ENCODE data around the gene TPMT. TPM values are rescaled to one million over a fixed set of nuclear protein-coding genes. Genes with fewer than 3 reads are reported as not detected.
"Not testable (repeated sequence)": the region's sequence is repeated elsewhere in the genome, so short reads cannot be mapped to it uniquely, and the experiment has no call there.

The TPMT gene
- polyA plus RNA-seq, 1 donor: 5.4 TPM

- DNase-seq (ENCODE audit: low read depth): no peak
Measured at GRCh38 chr6:18155864-18156421, 1.1 kb upstream of the TPMT start.

- DNase-seq (ENCODE audit: low read depth): peak; percentile 91
Measured at GRCh38 chr6:18155150-18155863, 430 bp upstream of the TPMT start, which contains the start of gene KDM1B. Gene KDM1B, plus strand, starts transcription at chr6:18155422. Its CDS starts 4,474 bp downstream, at chr6:18159896.

- no peak for DNase-seq (ENCODE audit: low read depth)
Measured at GRCh38 chr6:18153311-18153703, 1.6 kb downstream of the TPMT start.

- DNase-seq (ENCODE audit: low read depth): no peak
Measured at GRCh38 chr6:18151801-18152200, 3.1 kb downstream of the TPMT start.

- DNase-seq (ENCODE audit: low read depth): not testable (repeated sequence)
Measured at GRCh38 chr6:18151391-18151790, 3.5 kb downstream of the TPMT start.

GRCh38 chr6:18148304-18149025 lies 6.4 kb downstream of the TPMT start:
- no peak for DNase-seq (ENCODE audit: low read depth)

GRCh38 chr6:18147616-18148015 lies 7.3 kb downstream of the TPMT start:
- DNase-seq (ENCODE audit: low read depth): no peak

- DNase-seq (ENCODE audit: low read depth): no peak
Measured at GRCh38 chr6:18147160-18147559, 7.7 kb downstream of the TPMT start.

- no peak for DNase-seq (ENCODE audit: low read depth)
Measured at GRCh38 chr6:18142591-18142861, 12.4 kb downstream of the TPMT start.

- DNase-seq (ENCODE audit: low read depth): no peak
Measured at GRCh38 chr6:18141805-18142590, 12.9 kb downstream of the TPMT start.

GRCh38 chr6:18139935-18140621 lies 14.8 kb downstream of the TPMT start:
- DNase-seq (ENCODE audit: low read depth): no peak

GRCh38 chr6:18138906-18139305 lies 16.0 kb downstream of the TPMT start:
- DNase-seq (ENCODE audit: low read depth): no peak

- DNase-seq (ENCODE audit: low read depth): no peak
Measured at GRCh38 chr6:18136260-18136659, 18.6 kb downstream of the TPMT start.

- DNase-seq (ENCODE audit: low read depth): no peak
Measured at GRCh38 chr6:18135171-18135570, 19.7 kb downstream of the TPMT start.

- DNase-seq (ENCODE audit: low read depth): no peak
Measured at GRCh38 chr6:18132346-18132745, 22.5 kb downstream of the TPMT start.

- DNase-seq (ENCODE audit: low read depth): no peak
Measured at GRCh38 chr6:18126121-18126520, 28.8 kb downstream of the TPMT start.

GRCh38 chr6:18122128-18123093 lies 32.5 kb downstream of the TPMT start, which contains the start of gene NHLRC1:
Gene NHLRC1, minus strand, starts transcription at chr6:18122677. Its CDS starts 71 bp downstream, at chr6:18122606.
- peak; percentile 46 for DNase-seq (ENCODE audit: low read depth)

- DNase-seq (ENCODE audit: low read depth): no peak
Measured at GRCh38 chr6:18121580-18122127, 33.2 kb downstream of the TPMT start.

GRCh38 chr6:18119236-18119635 lies 35.6 kb downstream of the TPMT start:
- DNase-seq (ENCODE audit: low read depth): no peak

- DNase-seq (ENCODE audit: low read depth): no peak
Measured at GRCh38 chr6:18118330-18118729, 36.5 kb downstream of the TPMT start.
